Femur (tissue), 1 donor: Measurements from ENCODE around the gene RNF144A.
"Not testable (repeated sequence)": the region's sequence is repeated elsewhere in the genome, so short reads cannot be mapped to it uniquely, and the experiment has no call there.

Experiments
- DNase-seq: peaks from one replicate; pipeline ENCODE4 v3.0.0-alpha.2; 2017

RNF144A gene, protein sequence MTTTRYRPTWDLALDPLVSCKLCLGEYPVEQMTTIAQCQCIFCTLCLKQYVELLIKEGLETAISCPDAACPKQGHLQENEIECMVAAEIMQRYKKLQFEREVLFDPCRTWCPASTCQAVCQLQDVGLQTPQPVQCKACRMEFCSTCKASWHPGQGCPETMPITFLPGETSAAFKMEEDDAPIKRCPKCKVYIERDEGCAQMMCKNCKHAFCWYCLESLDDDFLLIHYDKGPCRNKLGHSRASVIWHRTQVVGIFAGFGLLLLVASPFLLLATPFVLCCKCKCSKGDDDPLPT

DNA sequence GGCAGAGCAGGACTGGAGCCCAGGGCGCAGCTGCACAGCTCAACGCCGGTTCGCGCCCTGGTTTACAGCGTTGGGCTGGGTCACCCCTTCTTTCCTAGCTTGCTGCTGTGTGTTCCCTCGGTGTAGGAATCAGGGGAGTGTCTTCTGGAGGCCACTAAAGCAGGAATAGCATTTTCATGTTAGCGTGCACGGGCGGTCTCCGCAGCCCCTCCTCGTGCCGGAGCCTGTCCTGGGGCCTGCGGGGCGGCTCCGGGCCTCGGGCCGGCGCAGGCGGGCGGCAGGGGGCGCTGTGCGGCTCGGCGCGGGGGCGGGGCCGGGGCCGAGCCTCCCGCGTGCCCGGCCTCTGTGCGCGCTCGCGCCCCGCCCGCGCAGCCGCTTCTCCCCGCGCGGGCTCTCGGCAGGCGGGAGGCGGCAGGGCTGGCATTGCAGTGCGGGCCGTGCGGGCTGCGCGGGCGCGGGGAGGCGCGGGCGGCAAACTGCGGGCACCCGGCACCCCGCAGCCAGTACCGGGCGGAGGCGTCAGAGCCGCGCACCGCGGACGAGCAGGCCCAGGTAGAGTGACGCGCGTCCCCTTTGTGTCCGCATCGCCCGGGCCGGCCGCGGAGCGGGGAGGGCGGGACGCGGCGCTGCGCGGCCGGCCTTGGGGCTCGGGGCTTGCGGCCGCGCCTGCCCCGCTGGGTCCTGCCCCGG, at the start of gene RNF144A:
TSS of gene RNF144A (plus strand) at position 342 of the 690 bp plus-strand sequence. CDS start 79,515 bp downstream, outside the sequence.
- DNase-seq, result peak; percentile 77

DNA sequence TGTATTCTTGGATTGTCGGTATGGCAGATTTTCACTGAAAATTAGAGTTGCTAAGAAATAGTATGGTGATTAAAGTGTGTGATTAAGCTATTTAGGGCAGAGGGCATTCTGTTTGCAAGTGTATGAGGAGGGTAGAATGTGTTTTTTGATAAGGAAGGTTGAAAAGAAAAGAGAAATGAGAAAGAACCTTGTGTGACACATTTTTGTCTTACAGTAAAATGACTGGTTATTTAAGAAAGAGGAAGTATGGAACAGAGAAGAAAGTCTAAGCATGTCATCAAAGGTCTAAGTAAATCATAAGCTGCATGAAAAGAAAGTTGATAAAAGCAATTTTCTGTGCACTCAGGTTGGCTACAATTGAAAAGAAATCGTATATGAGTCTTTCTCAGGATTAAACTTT, 44.8 kb upstream of the RNF144A start:
- DNase-seq, result no peak

DNA sequence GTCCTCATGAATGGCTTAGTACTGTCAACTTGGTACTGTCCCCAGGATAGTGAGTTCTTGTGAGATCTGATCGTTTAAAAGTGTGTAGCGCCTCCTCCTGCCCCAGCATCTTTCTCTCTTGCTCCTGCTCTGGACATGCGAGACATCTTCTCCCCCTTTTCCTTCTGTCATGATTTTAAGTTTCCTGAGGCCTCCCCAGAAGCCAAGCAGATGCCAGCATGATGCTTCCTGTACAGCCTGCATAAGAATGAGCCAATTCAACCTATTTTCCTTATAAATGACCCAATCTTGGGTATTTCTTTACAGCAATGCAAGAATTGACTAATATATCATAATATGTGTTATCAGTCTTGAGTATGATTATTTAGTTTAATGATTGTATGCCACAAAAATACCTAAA, 43.2 kb upstream of the RNF144A start:
- no peak for DNase-seq

DNA sequence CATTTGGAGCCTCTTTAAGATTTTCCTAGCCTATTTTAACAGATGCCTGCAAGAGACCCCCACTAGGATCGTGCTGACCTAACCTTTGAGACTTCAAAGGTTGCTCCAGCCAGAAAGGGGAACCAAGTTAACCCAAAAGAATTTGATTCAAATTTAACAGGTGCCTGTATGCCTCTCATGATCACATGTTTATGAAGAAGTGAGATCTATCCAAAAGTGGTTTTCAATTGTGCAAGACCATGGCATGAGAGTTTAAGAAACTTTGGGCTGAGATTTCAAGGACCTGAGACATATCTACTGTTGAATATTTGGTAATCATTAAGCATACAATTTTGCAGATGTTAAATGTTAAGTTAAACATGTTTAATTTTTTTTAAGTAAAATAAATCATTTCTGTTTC, 40.9 kb upstream of the RNF144A start:
- no peak for DNase-seq

DNA sequence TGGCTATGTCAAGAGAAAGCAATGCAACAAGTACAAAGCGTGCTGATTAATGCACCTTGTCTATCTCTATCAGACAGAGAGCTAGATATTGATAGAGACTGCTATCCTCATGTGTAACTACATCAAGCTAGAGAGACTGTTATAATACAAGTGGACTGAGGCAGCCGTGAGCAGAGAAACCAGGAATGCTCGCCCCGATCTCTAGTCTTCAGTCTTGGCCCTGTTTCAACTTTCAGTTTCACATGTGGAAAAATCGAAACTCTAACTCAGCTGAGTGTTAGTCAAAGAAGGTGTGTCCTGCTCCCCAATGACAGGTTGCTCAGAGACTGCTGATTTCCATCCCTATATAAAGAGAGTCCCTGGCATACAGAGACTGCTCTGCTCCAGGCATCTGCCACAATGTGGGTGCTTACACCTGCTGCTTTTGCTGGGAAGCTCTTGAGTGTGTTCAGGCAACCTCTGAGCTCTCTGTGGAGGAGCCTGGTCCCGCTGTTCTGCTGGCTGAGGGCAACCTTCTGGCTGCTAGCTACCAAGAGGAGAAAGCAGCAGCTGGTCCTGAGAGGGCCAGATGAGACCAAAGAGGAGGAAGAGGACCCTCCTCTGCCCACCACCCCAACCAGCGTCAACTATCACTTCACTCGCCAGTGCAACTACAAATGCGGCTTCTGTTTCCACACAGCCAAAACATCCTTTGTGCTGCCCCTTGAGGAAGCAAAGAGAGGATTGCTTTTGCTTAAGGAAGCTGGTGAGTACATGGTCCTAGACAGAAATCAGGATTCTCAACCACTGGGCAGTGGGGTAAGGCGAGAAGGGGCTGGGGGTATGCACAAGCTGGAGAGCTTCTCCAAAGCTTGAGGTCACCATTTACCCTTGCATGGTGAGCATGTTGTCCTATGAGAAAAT, 39.6 kb upstream of the RNF144A start, which contains the start of gene RSAD2:
TSS of gene RSAD2 (plus strand) at position 376 of the 903 bp plus-strand sequence. CDS start at position 400, 24 bp downstream.
- peak; percentile 30 for DNase-seq

DNA sequence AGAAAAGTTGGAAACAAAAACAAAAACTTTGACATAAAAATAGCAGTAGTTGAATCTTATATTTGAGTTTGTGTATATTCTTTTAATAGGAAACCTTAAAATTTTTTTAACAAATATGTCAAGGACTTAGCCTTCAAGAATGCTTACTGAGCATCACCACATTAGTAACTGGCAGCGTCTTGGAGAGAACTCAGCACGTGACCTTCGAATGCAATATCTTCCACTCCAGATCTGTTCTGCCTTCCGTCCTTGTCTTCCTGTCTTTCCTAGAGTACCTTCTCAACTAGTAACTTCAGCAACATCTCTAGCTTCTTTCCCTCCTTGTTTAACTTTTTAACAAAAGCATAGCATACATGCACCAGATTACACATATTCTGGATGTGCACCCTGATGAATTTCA, 38.7 kb upstream of the RNF144A start:
- no peak for DNase-seq

DNA sequence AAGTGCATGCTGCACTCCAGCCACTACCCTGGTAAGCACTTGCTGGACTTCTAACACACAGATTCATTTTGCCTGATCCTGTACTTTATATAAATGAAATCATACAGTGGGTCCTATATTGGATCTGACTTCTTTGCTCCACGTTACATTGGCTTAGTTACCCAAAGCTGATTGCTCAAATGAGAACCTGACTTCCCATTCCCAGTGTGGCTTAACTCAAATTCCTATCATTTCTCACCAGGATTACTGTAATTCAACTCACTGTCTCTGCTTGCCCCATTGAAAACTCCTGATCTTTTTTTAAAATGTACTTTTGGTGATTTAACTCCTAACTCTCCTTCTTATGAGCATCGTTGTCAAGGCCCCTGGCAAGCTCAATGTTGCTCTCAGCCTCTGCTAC, 38.2 kb upstream of the RNF144A start:
- no peak for DNase-seq

DNA sequence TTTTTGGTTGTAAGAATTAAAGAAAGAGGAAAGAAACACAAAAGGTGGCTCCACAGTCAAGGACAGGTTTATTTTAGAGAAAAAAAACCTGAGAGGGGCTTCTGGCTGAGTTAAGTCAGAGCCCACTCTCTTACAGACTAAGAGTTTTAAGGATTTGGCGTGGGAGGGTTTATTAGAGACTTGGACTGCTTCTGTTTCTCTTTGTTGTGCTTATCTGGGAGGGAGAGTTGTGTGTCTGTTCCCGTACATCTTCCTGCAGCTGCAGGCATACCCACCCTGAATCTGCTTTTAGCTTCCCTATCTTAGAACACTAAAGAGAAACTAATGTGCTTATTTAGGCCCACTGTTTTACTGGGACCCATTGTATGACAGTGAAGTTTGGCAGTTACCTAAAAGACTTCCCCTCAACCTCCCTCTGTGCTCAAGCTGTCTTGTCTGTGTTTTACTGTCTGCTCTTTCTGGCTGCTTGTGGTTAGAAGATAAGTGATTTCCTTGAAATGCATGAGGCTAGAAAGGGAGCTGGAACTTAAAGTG, 36.9 kb upstream of the RNF144A start:
- no peak for DNase-seq

DNA sequence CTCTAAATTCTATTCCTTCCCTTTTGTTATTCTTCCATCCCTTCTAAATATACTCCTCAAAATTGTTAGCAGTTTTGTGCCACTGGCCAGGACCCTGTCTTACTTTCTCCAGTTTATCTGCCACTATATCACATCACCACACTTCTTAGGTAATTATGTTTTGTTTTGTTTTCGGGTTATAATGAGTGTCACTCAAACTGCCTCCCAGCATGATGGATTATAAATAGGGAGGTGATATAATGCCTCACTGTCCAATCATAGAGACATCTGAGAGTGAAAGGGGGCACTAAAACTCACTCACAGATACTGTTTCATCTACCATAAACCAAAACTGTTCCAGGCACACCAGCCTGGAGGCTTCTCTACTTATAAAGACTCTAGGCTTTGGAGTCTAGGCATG, 36.2 kb upstream of the RNF144A start:
- no peak for DNase-seq

DNA sequence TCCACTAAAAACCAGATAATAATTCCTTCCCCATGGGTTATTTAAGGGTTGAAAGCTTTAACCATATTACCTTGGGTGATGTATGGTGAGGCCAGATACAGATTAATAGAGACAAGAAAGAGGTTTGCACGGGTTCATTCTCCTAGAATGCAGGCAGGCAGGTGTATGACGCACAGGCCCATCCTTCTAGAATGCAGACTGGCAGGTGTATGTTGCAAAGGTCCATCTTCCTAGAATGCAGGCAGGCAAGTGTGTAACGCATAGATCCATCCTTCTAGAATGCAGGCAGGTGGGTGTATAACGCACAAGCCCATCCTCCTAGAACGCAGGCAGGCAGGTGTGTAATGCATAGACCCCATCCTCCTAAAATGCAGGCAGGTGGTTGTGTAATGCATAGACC, 35.7 kb upstream of the RNF144A start:
- no peak for DNase-seq

DNA sequence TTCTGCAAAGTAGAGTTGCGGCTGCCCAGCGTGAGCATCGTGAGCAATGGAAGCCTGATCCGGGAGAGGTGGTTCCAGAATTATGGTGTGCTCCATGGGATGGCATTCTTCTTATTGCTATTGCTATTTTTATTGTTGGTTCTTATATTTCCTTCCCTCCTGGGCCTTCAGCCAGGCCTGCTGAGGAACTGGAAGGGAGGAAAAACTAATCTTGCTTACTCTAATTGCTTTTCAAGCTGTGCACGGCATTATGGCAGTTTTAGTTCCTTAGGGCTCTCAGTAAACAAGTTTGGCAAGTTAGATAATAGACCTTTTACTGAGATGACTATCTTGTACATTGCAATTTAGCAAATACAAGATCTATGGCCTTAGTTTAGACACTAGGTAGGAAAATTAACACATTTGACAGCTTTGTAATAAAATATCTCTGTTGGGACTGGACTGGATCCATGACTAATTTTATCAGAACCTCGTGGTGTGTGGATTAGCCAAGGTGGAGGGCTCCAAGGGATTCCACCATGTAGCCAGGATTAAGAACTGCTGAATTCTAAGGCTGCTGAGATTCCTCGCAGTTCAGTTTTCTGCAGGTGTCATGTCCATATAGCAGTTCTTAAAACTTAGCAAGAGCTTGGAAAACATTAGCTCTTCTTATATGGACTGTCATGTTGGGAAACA, 33.6 kb upstream of the RNF144A start:
- peak; percentile 63 for DNase-seq

DNA sequence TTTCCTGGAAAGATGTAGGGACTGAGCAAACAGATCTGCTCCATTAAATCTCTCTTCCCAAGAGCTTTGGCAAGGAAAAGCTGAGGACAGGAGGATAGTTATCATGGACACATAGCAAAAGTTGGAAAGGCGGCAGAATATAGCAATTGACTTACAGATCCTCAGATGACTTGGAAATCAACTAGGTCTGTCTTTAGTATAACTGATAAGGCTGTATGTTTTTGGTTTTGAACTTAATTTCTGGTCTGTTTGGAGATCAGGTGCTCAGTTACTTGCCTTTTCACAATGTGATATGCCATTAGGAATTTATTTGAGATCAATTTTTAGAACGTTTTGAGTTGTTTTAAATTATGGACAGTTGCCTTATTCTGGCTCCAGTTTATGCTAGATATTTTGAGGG, 31.7 kb upstream of the RNF144A start:
- no peak for DNase-seq

DNA sequence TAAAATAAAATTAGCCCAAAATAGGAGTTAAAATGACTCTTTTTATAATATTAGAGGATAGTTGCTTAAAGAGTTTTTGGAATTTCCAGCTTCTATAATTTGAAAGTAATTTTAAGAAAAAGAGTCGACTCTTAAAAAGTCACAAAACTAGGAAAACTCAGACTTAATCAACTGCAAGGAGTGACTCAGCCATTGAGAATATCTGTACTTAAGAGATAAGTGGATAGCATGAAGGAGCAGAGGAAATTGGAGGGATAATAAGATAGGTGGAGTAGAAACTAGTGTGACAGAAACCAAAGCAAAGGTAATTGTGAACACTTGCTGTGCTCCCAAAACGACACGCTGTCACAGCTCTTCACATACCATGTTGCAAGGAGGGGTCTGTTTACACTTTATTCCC, 31.2 kb upstream of the RNF144A start:
- no peak for DNase-seq

DNA sequence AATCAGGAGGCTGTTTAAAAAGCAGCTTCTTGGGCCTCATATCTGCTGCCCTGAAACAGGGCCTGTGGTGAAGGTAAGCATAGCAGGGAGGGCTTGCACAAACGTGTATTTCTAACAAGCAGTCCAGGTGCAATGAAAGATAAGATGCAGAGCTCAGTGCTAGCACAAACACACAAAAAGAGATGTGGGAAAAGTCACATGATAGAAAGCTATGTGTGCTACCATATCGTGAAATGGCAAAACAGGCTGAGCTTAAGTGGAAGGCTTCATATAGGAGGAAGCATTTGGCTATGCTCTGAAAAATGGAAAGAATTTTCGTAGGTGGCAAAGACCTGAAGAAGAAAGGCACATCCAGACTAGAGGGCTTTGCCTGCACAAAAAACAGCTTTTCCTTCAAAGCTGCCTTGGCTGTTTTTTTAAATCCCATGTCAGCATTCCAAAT, 29.4 kb upstream of the RNF144A start:
- no peak for DNase-seq

DNA sequence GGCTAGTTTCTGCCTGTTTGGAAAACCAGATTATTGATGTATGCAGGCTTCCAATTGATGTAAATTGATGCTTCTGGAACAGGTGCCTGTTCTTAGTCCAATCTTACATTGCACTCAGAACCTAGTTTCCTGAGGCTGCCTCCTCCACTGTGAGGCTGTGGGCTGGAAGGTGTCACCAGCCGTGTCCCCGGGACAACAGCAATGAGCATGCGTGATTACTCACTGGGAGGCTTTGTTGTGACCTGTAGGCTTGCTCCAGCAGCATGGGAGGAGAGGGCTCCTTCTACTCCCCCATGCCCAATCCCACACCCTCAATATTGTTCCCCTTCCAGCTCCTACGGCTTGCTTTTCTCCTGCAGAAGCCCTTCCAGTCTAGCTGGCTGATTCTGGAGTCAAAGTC, 28.5 kb upstream of the RNF144A start:
- no peak for DNase-seq

DNA sequence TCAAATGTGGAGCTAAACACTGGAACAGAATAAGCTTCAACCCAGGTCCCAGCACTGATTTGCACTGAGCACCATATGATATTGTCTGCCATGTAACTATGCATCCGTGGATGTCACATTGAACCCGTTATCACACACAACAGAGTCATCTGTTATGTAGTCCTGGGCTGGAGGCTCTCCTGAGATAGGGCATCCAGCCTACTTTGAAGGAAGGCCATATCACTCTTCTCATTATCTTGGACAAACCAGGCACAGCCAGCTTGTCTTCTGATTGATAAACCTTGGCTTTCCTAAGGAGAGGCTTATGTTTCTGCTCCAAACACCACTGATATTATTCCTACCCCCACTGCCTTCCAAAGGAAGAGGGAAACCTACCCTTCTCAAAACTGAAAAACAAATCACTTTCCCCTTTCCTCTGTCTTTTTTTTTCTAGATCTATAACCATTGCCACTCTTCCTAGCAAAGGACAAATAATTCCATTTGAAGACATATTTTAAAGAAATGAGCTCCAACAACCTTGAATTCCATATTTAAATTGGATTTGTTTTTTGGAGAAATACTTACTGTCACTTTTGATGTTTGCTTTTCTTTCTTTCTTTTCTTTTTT, 23.2 kb upstream of the RNF144A start:
- DNase-seq, result no peak

DNA sequence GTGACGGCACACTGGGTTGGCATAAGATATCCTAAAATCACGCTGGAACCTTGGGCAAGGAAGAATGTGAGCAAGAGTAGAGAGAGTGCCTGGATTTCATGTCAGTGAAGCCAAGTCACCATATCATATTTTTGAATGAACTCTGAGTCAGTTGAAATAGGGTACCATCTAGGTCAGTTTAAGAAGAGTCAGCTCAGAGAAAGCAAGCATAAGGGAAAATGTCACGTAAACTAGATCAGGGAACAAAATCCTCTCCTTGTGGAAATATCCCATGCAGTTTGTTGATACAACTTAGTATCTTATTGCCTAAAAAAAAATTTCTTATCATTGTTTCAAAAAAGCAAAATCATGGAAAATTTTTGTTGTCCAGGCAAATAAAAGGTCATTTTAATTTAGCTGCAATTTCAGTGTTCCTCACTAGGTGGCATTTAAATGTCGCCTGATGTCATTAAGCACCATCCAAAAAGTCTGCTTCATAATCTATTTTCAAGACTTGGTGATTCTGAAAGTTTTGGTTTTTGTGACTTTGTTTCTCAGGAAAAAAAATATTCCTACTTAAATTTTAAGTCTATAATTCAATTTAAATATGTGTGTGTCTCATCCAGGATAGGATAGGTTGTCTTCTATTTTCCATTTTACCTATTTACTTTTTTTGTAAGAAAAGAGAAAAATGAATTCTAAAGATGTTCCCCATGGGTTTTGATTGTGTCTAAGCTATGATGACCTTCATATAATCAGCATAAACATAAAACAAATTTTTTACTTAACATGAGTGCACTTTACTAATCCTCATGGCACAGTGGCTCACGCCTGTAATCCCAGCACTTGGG, 20.1 kb upstream of the RNF144A start:
- no peak for DNase-seq

DNA sequence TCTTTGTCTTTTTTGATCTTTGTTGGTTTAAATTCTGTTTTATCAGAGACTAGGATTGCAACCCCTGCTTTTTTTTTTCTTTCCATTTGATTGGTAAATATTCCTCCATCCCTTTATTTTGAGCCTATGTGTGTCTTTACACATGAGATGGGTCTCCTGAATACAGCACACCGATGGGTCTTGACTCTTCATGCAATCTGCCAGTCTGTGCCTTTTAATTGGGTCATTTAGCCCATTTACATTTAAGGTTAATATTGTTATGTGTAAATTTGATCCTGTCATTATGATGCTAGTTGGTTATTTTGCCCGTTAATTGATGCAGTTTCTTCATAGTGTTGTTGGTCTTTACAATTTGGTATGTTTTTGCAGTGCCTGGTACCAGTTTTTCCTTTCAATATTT, 14.6 kb upstream of the RNF144A start:
- DNase-seq, result not testable (repeated sequence)

DNA sequence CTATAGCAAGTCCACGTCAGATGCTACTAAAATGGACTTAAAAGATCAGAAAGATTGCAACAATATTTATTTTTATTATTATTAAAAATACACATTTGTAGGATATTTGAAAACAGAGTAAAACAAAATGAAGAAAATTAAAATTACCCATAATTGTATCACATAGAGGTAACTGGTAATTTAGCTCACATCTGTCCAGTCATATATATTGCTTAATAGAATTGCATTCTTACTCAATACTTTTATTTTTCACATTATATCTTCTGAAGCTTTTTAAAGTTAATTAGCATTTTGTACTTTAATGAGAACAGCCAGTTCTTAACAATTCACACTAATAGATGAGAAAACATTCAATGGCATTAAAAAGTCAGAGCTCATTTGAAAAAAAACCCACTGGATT, 11.5 kb upstream of the RNF144A start:
- no peak for DNase-seq

DNA sequence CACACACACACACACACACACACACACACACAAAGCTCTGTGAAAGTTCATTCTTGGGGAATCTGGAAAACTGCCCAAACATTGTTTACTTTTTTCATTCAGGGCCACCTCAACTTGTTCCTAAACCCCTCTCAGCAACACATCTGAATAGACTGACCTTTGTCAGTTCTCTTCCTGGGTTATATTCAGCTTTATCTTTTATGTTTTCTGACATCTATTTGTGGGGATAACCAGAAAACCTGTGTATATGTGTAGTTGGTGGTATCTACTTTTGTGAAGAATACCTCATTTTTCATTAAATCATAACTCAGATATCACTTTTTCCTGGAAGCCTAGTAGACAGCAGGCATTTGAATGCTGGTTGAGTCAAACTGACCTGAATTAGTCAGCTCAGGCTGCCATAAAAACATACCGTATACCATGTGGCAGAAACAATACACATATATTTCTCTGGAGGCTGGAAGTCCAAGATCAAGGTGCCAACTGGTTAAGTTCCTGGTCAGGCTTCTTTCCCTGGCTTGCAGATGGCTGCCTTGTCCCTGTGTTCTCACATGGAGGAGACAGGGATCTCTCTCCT, 11.0 kb upstream of the RNF144A start:
- no peak for DNase-seq

DNA sequence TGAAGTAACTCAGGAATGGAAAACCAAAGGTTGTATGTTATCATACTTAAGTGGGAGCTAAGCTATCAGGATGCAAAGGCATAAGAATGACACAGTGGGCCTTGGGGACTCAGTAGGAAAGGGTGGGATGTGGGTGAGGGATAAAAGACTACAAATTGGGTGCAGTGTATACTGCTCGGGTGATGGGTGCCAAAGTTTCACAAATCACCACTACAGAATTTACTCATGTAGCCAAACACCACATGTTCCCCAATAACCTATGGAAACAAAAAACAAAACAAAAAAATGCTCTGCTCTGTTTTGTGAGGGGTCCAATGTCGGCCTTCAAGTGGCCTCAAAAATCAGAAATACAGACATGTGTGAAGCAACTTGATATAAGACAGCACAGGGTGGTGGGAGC, 8.9 kb upstream of the RNF144A start:
- DNase-seq, result no peak
